GM19351 (cell line): Measurements from ENCODE around the gene PLEKHO2.

ENCODE experiments used
- ATAC-seq: cut with Tn5 transposase; IDR thresholded peaks from one replicate; pipeline ENCODE4 v1.9.1; 2021; ENCODE audit warnings: mild to moderate bottlenecking, moderate library complexity; ENCODE audit not compliant: unreplicated experiment

The PLEKHO2 gene

DNA sequence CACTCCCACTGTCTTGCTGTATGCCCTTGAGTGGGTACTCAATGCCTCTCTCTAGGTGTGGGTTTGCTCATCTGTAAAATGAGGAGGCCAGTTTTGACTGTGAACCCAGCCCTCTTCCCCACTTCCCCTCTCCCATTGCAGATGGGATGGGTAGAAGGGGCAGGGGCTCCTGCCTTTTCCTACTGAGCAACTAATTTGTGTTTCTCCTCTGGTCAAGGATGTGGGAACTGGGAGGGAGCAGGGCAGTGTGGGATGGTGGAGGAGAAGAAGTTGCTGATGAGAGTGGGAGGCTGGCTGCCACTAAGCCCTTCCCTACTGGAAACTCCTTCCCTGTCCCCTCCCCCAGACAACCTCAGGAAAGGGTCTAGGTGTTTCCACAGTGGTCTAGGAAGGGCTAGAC, 49.8 kb downstream of the PLEKHO2 start:
- no peak for ATAC-seq

DNA sequence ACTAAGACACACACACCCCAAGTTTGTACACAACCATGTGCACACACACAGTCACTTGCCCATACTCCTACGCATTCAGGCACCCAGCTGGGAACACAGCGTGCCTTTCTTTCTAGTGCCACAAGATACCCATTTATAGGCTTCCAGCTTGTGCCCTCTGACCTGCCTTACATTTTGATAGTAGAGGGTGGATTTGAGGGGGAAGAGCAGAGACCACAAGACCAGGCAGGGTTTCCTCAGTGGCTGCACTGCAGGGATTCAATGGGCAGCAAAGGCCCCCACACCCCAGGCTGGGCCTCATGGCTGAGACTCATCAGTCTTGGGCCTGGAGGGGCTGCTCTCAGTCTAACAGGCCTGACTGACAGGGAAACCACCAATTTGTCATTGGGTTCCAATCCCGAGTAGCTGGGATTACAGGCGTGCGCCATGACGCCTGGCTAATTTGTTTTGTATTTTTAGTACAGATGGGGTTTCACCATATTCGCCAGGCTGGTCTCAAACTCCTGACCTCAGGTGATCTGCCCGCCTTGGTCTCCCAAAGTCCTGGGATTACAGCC, 51.2 kb downstream of the PLEKHO2 start:
- no peak for ATAC-seq

DNA sequence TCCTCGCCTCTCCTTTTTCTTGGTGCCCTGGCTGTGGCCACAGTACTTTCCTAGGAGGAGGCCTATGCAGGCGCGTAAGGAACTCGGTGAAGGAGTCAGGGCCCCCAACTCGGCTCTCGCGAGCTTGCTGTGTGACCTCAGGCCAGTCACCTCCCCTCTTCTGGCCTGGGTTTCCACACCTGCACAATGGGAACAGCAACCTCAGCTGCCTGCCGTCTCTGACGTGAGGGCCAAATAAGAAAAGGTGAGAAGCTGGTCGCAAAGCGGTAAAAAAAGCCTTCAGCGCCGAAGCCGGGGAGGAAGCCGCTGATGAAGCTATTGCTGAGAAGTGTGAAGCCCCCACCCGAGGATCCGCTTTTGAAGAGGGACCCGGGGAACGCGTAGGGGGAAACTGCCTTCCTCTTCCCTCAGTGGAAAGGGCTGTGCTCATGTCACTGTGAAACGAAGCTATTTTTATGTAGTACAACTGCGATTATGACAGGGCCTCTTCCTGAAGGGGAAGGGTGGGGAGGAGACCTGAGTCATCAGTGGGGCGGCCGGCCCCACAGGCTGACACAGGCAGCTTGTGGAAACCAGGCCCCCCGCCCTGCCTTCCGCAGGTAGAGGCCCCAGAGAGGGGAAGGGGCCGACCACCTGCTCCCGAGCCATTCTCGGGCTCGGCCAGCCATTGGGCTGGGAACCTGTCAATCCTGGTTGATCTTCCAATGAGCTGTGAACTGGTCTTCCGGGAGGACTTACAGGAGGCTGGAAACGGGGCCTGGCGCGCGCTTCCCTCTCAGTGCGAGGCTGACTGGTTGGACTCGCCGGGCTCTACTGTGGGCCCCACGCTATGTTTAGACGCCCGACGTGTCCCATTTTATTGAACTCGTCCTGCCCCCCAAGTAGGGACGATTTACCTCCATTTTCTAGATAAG, 52.0 kb downstream of the PLEKHO2 start:
- ATAC-seq: peak; percentile 57

DNA sequence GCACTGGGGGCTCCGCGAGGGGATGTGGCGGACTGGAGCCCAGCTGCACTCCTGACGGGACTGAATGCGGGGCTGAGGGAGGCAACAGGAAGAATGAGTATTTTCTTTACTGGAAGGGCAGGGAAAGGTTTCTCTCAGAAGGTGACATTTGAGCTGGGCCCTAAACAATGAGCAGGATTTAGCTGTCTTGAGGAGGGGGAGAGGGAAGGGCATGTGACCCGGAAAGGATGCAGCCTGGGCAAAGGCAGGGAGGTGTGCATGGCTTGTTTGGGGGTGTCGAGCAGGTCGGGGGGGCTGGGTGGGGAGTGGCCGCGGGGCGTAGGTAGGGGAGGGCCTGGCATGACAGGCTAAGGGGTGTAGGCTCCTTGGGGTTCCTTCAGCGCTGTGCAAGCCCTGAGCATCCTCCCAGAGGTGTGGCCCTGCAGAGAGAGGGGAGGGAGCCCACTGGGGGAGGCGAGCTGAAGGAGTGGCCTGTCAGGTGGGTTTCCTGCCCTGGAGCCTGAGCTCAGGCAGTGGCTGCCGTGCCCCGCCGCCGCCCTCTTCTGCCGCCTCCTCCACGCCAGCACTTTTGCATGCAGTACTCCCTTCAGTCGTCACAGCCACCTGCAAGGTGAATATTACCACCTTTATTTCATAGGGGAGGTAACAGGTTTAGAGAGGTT, 52.8 kb downstream of the PLEKHO2 start:
- ATAC-seq: peak; percentile 35

DNA sequence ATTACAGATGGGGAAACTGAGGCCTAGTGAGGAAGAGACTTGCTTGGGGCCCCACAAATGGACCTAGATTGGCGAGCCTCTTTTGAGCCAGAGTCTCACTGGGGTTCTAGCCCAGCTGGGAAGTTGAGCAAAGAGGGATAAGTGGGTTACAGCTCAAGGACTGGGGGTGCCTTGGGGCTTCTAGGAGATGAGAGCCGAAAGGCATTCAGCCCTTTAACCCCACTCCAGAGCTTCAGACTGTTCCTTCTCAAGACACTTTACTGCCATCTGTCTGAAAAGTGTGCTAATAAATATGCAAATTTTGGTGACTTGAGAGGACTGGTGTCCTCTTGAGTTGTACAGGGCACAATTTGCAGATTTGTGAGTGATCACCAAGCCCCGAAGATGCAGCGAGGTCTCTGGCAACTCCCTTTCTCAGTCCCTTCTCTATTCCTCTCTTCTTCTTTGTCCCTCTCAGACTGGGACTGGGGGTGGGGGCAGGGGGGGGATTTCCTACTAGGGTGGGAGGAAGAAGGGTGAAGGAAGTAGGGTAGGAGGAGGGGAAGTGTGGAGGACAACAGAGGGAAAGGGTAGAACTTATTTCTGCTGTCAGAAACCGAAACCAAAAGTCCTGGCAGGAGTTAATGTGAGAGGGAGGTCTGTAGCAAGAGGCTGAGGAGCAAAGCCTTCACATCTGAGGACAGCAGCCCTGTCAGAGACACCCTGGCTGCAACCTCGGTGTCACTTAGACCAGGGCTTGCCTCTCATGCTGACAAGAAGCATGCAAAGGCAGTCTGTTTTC, 53.8 kb downstream of the PLEKHO2 start:
- ATAC-seq: no peak

DNA sequence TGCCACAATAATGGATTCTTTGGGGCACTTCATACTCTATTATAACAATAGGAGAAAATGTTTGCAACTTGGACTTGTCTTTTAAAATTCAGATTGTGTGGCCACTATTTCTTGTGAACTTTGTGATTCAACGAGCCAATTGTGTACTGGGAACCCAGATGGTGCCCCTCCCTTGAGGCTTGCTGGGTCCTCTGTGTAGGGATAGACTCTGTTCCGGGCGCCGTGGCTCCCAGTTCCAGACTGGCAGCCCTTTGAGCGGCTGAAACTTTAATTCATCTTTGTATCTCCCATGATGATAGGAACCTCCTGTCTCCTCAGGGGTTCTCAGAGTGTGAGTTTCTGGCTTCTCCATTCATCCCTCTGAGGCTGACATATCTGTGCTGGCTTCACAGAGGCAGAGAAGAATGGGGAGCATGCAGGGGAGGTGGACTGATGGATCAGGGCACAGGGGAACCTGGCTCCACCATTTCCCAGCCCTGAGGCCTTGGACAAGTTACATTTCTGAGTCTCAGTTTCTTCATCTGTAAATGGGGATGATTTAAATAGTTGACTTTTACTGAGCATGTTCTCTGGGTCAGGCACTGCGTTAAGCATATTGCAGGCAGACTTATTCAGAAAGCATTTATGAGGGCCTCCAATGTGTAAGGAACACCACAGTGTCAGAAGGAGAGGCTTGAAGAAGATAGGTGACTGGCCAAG, 54.8 kb downstream of the PLEKHO2 start:
- no peak for ATAC-seq

DNA sequence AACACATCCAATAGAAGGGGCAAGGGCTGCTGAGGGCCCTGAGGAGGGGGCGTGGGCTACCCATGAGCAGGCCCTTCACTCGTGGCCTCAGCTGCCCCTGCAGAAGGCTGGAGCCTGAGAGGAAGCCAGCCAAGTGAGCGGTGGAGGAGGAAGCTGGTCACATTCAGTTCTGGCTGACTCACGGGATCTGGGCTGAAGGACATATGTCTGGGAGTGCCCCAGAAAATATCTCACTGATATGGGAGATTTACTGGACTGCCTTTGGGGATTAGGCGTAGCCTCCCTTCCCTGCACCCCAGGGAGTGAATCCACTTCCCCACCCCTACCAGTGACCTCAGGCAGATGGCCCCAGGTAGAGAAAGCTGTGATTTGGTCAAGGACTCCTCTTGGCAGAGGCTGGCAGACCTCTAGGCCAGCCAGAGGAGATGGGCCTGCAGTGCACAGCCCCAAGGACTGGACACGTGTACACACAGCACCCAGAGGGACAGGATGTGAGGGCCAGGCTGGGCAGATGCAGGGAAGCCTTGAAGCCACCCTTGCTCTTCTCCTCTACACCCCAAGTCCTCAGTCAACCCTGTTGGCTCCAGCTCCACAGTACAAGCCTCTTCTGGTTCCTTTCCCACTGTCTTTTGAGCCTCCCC, 55.8 kb downstream of the PLEKHO2 start:
- no peak for ATAC-seq

DNA sequence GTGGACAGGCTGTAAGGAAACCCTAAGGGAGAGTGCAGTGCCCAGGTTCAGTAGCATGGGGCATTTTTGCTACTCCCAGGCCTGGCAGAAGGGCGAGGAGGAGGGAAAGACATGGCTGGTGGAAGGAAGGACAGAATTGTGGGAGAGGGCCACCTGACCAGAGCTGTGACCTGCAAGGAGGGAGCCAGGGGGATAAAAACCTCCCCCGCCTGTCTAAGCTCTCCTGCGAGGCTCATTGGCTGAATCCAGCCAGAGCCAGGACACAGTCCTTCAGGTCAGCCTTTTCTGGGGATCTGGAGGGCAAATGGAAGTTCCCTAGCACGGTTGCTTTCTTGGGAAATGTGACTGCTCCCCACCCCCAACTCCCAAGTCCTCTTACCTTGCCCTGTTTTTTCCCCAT, 56.7 kb downstream of the PLEKHO2 start:
- ATAC-seq: no peak

DNA sequence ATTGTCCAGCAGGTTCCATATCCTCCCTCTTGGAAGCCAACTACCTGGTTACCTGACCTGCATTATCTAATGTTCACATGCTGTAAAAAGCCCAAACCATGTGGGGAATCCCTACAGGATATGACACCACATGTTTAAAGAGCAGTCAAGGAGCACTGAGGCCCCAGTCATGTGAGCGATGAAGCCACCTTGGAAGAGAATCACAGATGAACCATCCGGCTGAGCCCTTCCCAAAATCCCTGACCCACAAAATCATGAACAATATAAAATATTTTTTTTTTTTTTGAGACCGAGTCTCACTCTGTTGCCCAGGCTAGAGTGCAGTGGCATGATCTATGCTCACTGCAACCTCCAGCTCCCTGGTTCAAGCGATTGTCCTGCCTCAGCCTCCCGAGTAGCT, 59.4 kb downstream of the PLEKHO2 start:
- no peak for ATAC-seq

DNA sequence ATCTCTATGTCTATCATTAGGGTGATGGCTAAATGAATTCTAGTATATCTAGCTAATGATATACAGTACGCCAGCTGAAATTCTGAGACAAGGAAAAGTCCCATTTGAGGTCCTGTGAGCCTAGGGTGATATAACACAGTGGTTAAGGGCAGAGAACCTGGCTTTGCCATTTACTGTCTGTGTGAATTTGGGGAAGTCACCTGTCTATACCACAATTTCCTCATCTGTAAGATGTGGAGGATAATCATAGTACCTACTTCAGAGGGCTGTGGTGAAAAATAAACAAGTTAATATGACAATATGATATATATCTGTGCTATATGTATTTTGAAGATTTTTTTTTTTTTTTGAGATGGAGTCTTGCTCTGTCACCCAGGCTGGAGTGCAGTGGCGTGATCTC, 60.2 kb downstream of the PLEKHO2 start:
- ATAC-seq: no peak

DNA sequence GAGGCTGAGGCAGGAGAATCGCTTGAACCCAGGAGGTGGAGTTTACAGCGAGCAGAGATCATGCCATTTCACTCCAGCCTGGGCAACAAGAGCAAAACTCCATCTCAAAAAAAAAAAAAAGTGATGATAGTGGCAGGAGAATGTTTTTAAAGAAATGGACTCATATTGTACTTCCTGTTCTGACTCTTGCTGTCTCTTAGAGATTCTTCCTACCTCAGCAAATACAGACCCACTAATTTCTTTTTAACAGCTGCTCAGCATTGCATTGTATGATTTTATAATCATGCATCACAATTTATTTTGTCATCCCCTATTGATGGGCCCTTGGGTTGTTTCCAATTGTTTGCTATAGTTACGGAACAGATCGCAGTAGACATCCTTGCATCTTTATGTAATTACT, 61.1 kb downstream of the PLEKHO2 start:
- no peak for ATAC-seq

DNA sequence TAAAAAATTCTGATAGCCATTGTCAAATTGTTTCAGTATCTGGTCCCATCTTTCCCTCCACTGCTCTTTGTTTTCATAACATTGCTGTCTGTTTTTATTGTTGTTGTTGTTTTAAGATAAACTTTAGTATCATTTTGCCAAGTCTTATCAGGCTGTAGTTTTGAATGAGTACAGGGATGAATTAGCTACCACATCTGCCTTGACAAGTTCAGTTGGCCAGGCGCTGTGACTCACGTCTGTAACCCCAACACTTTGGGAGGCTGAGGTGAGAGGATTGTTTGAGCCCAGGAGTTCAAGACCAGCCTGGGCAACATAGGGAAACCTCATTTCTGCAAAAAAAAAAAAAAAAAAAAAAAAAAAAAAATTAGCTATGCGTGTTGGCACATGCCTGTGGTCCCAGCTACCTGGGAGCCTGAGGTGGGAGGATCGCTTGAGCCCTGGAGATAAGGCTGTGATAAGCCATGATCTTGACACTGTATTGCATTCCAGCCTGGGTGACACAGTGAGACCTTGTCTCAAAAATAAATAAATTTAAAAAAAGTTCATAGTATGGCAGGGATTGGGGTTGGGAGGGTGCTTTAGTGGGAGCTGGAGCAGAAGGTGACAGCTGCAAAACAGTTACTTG, 61.7 kb downstream of the PLEKHO2 start:
- ATAC-seq: no peak

DNA sequence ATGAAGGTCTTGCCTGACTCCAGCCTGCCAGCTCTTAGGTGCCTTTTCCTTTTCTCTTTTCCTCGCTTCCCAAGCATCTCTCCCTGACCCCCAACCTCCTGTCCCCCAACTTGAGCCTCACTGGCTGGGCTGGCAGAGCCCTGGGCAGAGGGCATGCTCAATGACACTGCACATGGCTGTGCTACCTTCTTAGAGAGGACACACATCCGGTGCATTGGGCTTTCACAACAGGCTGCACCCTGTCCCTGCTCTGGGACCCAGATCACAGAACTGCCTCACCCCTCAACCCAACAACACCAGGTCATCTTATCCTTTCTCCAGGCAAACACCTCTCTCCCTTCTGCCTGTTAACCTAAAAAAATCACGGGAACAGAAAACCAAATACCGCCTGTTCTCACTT, 62.5 kb downstream of the PLEKHO2 start:
- no peak for ATAC-seq

DNA sequence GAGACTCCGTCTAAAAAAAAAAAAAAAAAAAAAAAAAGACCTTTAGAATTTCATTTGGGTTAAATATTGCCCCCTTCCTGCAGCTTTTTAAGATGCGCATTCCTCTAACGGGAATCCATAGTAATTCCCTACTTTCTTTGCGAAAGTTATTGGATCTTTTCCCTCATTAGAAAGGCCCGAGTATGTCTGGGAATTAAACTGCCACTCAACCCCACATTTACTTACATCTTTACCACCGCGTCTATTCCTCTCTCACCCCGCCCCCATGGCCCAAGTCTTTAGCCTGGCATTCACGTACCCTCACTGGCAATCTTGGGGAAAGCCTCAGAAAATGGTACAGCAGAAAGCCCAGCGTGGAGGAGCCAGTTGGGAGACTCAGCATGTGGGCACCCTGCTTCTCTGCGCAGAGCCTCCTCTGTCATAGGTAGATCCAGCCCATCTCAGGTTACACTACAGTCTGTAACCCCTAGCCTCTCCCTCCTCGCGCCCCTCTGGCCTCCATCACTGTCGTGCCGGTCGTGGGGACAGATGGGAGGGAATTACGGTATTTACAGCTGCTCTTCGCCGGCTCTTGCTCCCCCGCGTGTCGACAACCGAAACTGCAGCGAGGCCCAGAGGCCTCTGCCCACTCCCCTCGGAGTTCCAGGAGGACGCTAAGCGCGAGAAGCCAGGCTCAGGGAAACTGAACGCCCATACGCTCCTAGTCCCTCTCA, 63.6 kb downstream of the PLEKHO2 start:
- peak; percentile 53 for ATAC-seq

DNA sequence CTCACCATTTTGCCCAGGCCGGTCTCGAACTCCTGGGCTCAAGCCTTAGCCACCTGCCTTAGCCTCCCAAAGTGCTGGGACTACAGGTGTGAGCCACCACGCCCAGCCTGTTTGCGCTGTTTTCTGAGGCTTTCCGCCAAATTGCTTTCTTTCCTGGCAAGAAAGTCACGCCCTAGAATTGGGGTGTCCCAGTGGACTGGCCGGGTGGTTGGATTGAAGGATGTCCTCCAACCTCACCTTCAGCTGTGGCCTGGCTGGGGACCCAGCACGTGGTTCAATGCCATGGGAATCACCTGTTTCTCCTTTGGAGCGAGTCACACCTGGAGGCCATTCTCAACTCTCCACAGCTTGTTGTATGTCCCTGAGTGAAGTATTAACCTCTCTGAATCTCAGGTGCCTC, 64.2 kb downstream of the PLEKHO2 start:
- no peak for ATAC-seq

DNA sequence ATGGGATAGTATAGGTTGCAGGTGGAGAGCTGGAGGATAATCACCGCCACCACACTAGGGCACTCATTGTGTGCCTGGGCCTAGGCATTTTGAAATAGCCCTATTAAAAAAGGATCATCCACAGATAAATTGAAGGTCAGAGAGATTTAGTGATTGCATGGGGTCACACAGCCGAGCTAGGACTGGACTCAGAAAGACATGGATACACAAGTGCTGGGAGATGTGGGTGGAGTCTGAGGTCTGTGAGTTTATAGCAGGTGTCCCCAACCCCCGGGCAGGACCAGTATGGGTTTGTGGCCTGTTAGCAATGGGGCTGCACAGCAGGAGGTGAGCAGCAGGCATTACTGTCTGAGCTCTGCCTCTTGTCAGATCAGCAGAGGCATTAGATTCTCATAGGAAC, 64.7 kb downstream of the PLEKHO2 start:
- no peak for ATAC-seq

DNA sequence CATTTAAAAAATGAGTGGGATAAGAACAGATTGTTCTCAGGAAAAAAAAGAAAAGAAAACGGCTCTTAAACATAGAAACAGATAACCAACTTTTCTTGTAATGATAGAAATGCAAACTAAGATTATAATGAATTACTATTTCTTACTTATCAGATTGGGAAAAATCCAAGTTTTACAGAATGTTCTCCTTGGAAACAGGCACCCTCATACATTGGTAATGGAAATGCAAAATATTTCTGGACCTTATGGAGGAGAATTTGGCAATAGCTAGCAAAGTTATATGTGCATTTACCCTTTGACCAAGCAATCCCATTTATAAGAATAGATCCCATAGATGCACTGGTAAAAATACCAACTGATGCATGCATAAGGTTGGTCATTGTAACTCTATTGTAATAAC, 66.3 kb downstream of the PLEKHO2 start:
- ATAC-seq: no peak

DNA sequence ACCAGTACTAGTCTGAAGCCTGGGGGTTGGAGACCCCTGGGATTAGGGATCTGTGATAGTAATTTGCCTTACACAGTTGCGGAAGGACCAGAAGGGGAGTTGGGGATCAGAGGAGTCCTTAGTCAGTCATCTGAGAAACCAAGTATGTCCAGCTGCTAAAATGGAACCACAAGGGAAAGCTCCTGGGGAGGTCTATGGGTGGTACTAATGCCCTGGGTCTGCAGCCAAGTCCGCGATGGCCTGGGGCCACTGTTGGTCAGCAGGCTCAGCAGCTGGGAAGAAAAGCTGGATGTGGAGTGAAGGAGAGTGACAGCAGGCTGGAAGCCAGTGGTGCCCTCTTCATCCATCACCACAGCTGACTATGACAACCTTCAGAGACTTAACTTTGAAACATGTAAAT, 67.8 kb downstream of the PLEKHO2 start:
- no peak for ATAC-seq
